B cell (primary cell): ENCODE results near the gene MAP1LC3B2.

ENCODE experiments used
- CTCF ChIP-seq: fragments of 200-600 bp; IDR thresholded peaks from one replicate; pipeline ENCODE4 v1.8.0; 2022; ENCODE audit warnings: antibody characterized with exemption, mild to moderate bottlenecking
- EZH2 ChIP-seq: IDR thresholded peaks from 2 replicates; pipeline ENCODE4 v1.6.1; 2012; ENCODE audit warnings: borderline replicate concordance, low read depth, mild to moderate bottlenecking, moderate library complexity, low read length; ENCODE audit not compliant: insufficient read depth, poor library complexity, severe bottlenecking

GRCh38 chr12:116615141-116615861, 56.1 kb downstream of the MAP1LC3B2 start:
- TF ChIP-seq CTCF (no peak), EZH2 (no peak)
